Activated CD8-positive, alpha-beta T cell treated with anti-CD3 and anti-CD28 coated beads for 36 hours (primary cell): ENCODE results near the gene C12orf42. TPM values are rescaled to one million over a fixed set of nuclear protein-coding genes. Genes with fewer than 3 reads are reported as not detected.

Source experiments
- ATAC-seq: fragments of 200-7000 bp; cut with Tn5 transposase; one replicate; pipeline ENCODE4 v1.10.0; 2021; ENCODE audit warnings: mild to moderate bottlenecking, moderate library complexity
- CTCF ChIA-PET: fragments of 350-600 bp; sonication (Branson Sonifier 250); formaldehyde crosslinking; loops from one replicate; lab custom pipeline; 2021; ENCODE audit warnings: antibody characterized with exemption; lab: Charles Lee
- POLR2A ChIA-PET: fragments of 350-600 bp; sonication (Branson Sonifier 250); formaldehyde crosslinking; loops from one replicate; lab custom pipeline; 2021; ENCODE audit warnings: antibody characterized with exemption; lab: Charles Lee
- DNase-seq: peaks from one replicate; pipeline ENCODE4 v3.0.0-alpha.2; 2020
- H3K27ac Mint-ChIP-seq: one replicate; pipeline ENCODE4 v1.8.0; 2021; ENCODE audit warnings: mild to moderate bottlenecking, mixed read lengths
- H3K27me3 Mint-ChIP-seq: one replicate; pipeline ENCODE4 v1.8.0; 2021; ENCODE audit warnings: mixed read lengths
- H3K36me3 Mint-ChIP-seq: one replicate; pipeline ENCODE4 v1.8.0; 2021; ENCODE audit warnings: low read depth, mixed read lengths
- H3K4me1 Mint-ChIP-seq: one replicate; pipeline ENCODE4 v1.8.0; 2021; ENCODE audit warnings: low read depth, mixed read lengths
- H3K4me3 Mint-ChIP-seq: one replicate; pipeline ENCODE4 v1.8.0; 2021; ENCODE audit warnings: mild to moderate bottlenecking, moderate library complexity, mixed read lengths
- H3K9me3 Mint-ChIP-seq: one replicate; pipeline ENCODE4 v1.8.0; 2021; ENCODE audit warnings: mixed read lengths
- CTCF ChIP-seq: fragments of 200-600 bp; IDR thresholded peaks from one replicate; pipeline ENCODE4 v1.8.0; 2022; ENCODE audit warnings: antibody characterized with exemption, mild to moderate bottlenecking
- intact Hi-C: fragments of 100-400 bp; cut with micrococcal nuclease; formaldehyde crosslinking; loops from one replicate; pipeline ENCODE4 v1.10.0; 2022
- total RNA-seq, 2 experiments: library from RNA; stranded (reverse); gene quantifications; one replicate each; pipeline ENCODE4 v1.2.3, GENCODE V29; 2021

The C12orf42 gene
- total RNA-seq, 2 experiments from 2014 or later, result 0.49 to 1.4 TPM

GRCh38 chr12:103368167-103368566 is 127.6 kb downstream of the C12orf42 start:
- ATAC-seq (no peak), DNase-seq (no peak)
- peaks cover 12% of the 10 kb centered on the region for H3K9me3 Mint-ChIP-seq
- TF ChIP-seq CTCF, result no peak
- peaks cover 14% of the 10 kb centered on the region for H3K4me1 Mint-ChIP-seq
- ChIA-PET CTCF (no interaction called here), POLR2A (no interaction called here)
- no peak overlapping the region for H3K27ac Mint-ChIP-seq
- H3K36me3 Mint-ChIP-seq, result peaks cover 17% of the 10 kb centered on the region
- intact Hi-C loops, result no loop called here
- no peaks in the 10 kb centered on the region for H3K27me3 Mint-ChIP-seq
- no peak overlapping the region for H3K4me3 Mint-ChIP-seq

GRCh38 chr12:103354403-103354802 is 141.4 kb downstream of the C12orf42 start:
- ATAC-seq, result no peak
- DNase-seq, result no peak
- peaks cover 7% of the 10 kb centered on the region for H3K4me1 Mint-ChIP-seq
- intact Hi-C loops, result no loop called here
- ChIA-PET POLR2A (no interaction called here), CTCF (no interaction called here)
- no peak overlapping the region for H3K27ac Mint-ChIP-seq
- TF ChIP-seq CTCF, result no peak
- H3K4me3 Mint-ChIP-seq, result no peak overlapping the region
- peaks cover 1% of the 10 kb centered on the region for H3K9me3 Mint-ChIP-seq
- H3K36me3 Mint-ChIP-seq, result no peaks in the 10 kb centered on the region
- no peaks in the 10 kb centered on the region for H3K27me3 Mint-ChIP-seq

- intact Hi-C loops, result no loop called here
- CTCF ChIA-PET, result no interaction called here
- no peak overlapping the region for H3K27ac Mint-ChIP-seq
- peaks cover 11% of the 10 kb centered on the region for H3K4me1 Mint-ChIP-seq
- POLR2A ChIA-PET, result no interaction called here
- H3K9me3 Mint-ChIP-seq, result peaks cover 2% of the 10 kb centered on the region
- no peak for DNase-seq
- no peak for TF ChIP-seq CTCF
- H3K36me3 Mint-ChIP-seq, result peaks cover 3% of the 10 kb centered on the region
- H3K27me3 Mint-ChIP-seq, result no peaks in the 10 kb centered on the region
- no peak for ATAC-seq
- H3K4me3 Mint-ChIP-seq, result no peak overlapping the region
Measured at GRCh38 chr12:103353913-103354312, 141.9 kb downstream of the C12orf42 start.

GRCh38 chr12:103350116-103350515 is 145.7 kb downstream of the C12orf42 start:
- ATAC-seq, result no peak
- CTCF ChIA-PET, result no interaction called here
- peaks cover 3% of the 10 kb centered on the region for H3K36me3 Mint-ChIP-seq
- TF ChIP-seq CTCF, result no peak
- DNase-seq, result no peak
- no peak overlapping the region for H3K27ac Mint-ChIP-seq
- H3K4me3 Mint-ChIP-seq, result no peak overlapping the region
- peaks cover 13% of the 10 kb centered on the region for H3K4me1 Mint-ChIP-seq
- H3K9me3 Mint-ChIP-seq, result peaks cover 6% of the 10 kb centered on the region
- H3K27me3 Mint-ChIP-seq, result no peaks in the 10 kb centered on the region
- intact Hi-C loops, result no loop called here
- POLR2A ChIA-PET, result no interaction called here

- Mint-ChIP-seq H3K27ac (peak overlapping the region; percentile 60), H3K4me3 (no peak overlapping the region), H3K36me3 (peaks cover 3% of the 10 kb centered on the region), H3K9me3 (peaks cover 6% of the 10 kb centered on the region), H3K4me1 (peaks cover 12% of the 10 kb centered on the region), H3K27me3 (no peaks in the 10 kb centered on the region)
- intact Hi-C loops, result no loop called here
- ChIA-PET POLR2A (interaction anchor here (0.6 kb wide), 1 partner anchor 1641 kb away, joined by 3 read pairs; no protein-coding TSS in a partner anchor), CTCF (interaction anchor here (1.0 kb wide), 1 partner anchor 199 kb away, joined by 4 read pairs; no protein-coding TSS in a partner anchor)
- TF ChIP-seq CTCF, result no peak
- ATAC-seq, result peak; percentile 71
- DNase-seq, result no peak
Measured at GRCh38 chr12:103348935-103349334, 146.8 kb downstream of the C12orf42 start.
